GM21515 (cell line): ENCODE measurements around the gene LOXHD1.

Source experiments
- ATAC-seq: cut with Tn5 transposase; IDR thresholded peaks from one replicate; pipeline ENCODE4 v1.9.1; 2021; ENCODE audit not compliant: unreplicated experiment

The LOXHD1 gene

GRCh38 chr18:46627136-46627535 is 29.9 kb downstream of the LOXHD1 start:
- ATAC-seq: no peak

GRCh38 chr18:46625069-46625468 is 32.0 kb downstream of the LOXHD1 start:
- no peak for ATAC-seq

GRCh38 chr18:46624127-46624526 is 32.9 kb downstream of the LOXHD1 start:
- no peak for ATAC-seq

DNA sequence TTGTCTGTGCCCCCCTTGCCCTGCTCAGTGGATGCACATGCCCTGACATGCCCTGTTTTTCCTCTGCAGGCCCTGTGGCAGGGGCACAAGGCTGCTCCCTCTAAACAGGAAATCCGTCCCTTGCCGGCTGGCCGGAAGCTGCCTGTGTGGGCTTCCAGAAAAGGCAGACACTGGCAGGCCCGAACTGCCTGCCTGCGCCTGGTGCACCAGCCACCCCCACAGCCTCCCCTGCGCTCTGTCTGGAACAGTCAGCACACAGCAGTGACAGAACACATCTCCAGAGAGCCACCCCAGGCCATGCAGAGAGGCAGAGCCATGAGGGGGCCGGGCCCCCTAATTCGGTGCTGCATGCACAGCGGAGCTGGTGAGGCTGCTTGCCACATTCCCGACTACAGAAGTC is 33.5 kb downstream of the LOXHD1 start:
- no peak for ATAC-seq

DNA sequence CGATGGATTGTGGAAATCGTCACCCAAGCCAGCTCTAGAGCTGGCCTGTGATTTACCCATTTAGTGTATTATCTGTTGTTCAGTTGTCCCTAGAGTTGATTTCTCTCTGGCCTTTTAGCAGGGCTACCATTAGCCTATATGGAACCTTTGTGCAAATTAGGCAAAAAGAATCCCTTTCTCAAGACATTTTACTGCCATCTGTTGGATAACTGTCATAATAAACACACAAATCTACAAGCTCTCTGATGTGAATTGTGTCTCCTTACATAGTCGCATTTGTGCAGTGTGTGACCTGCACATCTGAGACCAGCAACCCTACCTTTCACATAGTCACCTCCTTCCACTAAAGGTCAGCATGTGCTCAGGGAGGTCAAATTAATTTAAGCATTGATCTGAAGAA is 34.0 kb downstream of the LOXHD1 start:
- ATAC-seq: no peak

GRCh38 chr18:46622451-46622850 is 34.6 kb downstream of the LOXHD1 start:
- no peak for ATAC-seq

- no peak for ATAC-seq
These were observed 35.1 kb downstream of the LOXHD1 start for GRCh38 chr18:46621871-46622270.

GRCh38 chr18:46621111-46621766 is 35.8 kb downstream of the LOXHD1 start:
- ATAC-seq: no peak

GRCh38 chr18:46619559-46619958 is 37.5 kb downstream of the LOXHD1 start:
- ATAC-seq: no peak

DNA sequence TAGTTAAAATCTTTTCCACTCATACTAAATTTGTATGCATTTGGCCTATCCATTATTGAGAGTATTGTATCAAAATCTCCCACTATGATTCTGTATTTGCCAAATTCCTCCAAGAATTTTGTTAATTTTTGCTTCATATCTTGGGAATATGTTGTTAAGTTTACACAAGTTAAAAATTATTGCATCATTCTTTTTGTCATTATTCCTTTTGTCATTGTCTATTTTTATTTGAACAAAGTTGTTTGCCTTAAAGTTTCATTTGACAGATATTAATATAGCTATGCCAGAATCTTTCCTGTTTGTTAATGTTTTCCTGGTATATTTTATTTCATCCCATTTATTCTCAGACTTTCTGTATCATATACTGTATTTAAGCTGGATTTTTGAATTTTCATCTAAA is 41.3 kb downstream of the LOXHD1 start:
- ATAC-seq: no peak

DNA sequence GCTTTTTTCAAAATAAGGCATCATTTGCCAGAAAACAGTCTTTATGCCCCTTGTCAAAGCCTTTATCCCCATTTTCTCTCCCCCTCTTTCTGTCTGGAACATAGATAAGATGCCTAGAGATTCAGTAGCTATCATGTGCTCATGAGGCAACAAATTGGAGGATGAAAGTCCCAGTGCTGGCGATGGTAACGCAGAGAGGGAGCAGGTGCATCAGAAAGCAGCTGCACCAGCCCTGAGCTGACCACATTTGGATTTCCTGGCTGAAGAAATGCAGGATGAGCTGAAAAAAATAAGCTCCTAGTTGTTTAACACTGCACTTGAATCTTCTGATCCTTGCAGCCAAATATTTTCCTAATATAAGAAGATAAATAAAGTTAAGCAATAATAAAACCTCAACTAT is 48.0 kb downstream of the LOXHD1 start:
- no peak for ATAC-seq

DNA sequence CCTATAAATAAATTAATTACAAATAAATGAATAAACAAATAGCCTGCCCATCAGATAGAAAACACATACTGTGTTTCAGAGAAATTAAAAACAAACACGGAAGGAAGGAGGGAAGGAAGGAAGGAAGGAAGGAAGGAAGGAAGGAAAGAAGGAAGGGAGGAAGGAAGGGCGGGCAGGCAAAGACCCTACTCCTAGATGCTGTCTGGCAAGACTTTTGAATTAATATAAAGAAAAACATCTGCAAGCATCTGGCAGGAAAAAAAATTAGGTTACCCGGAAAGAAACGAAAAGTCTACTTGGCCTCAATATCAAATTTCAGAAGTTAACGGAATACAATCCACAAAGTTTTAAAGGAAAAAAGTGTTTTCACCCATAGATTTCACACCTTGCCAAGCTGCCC is 49.1 kb downstream of the LOXHD1 start:
- ATAC-seq: no peak

DNA sequence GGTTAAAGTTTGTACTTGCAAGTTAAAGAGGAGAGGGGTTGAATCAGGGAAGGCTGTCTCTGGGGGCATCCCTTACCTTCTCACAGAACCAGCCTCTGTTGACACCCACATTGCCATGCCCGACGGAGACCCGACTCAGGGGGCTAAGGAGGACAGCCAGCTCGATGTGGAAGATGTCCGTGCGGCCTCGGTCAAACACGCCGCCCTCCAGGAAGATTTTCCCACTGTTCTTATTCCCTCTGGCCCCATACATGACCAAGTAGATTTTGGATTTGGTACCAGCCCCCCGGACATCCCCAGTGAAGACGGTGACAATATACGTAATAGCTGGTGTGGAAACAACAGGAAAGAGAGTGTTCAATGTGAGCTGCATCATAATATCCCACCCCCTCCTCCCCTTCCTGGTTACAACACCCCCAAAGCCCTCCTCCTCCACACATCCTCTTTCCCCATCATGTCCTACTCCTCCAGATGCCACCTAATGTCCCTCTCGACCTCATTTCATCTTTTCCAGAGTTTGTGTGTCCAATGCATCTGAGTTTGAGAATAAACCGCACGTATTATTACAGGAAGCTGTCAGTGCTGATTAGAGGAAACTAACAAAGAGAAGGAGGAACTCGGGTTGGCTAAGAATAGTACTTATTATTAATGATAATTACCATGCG is 55.7 kb downstream of the LOXHD1 start:
- no peak for ATAC-seq

GRCh38 chr18:46596119-46596518 is 60.9 kb downstream of the LOXHD1 start:
- ATAC-seq: no peak

DNA sequence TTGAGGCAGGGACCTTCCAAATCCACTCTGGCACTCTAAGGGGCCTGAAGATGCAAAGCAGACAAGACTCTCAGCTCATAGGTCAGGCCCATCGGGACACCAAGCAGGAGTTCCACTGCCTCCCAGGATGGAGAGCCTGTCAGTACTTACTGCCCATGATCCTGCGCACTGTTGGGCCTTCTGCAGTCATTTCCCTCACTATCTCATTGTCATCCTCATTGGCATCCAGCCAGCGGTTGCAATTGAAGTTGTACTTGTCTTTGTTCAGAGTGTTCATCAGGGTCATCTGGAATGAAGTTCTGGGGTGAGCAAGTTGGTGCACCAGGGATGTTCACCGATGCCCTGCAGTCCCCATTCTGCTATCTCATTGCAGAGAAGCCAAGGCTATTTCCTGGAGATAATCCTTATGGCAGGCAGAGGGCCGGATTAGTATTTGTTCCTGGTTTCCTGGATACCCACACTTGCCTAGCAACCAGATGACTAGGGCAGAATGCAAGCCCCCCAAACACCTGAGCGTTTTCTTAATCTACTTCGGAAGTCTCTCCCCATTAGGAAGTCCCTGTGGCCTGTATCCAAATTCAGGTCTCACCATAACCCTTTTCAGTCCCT is 65.1 kb downstream of the LOXHD1 start:
- ATAC-seq: no peak

- ATAC-seq: no peak
These were observed 66.9 kb downstream of the LOXHD1 start for GRCh38 chr18:46590103-46590502.

DNA sequence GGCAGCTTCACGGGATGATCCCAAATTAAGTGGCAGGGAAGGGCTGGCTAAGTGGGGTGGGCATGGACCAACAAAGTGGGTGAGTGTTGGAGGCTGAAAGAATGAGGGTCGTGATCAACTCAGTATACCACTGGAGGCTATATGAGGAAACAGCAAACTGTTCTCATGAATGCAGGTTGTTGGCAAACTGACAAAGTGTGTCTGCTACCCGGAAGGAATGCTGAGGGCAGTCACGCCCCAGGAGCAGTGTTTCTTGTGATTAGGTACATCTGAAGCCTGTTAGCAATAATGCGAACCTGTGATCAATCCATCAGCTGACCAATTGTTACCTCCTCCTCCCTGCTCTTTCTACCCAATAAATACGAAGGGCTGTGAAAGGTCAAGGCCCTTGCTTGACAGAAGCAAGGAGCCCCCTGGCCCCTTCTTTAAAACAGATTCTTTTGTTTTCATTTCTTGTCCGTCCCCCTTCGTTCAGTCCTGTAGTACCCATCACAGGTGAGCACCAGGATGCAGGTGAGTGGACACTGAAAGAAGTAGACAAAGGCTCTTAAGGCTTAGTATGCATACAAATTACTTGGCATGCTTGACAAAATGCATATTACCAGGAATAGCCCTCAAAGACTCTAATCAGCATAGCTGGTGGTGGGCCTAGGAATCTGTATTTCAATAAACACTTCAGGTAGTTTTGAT is 67.9 kb downstream of the LOXHD1 start:
- ATAC-seq: no peak

- no peak for ATAC-seq
These were observed 69.4 kb downstream of the LOXHD1 start for GRCh38 chr18:46587600-46587999.

DNA sequence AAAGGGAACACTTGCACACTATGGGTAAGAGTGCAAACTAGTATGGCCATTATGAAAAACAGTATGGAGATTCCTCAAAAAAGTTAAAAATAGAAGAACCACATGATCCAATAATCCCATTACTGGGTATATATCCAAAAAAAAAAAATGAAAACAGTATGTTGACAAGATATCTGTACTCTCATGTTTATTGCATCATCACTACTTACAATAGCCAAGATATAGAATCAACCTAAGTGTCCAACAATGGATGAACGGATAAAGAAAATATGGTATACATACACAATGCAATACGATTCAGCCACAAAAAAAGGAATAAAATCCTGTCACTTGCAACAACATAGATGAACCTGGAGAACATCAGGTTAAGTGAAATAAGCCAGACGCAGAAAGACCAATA is 73.3 kb downstream of the LOXHD1 start:
- no peak for ATAC-seq

DNA sequence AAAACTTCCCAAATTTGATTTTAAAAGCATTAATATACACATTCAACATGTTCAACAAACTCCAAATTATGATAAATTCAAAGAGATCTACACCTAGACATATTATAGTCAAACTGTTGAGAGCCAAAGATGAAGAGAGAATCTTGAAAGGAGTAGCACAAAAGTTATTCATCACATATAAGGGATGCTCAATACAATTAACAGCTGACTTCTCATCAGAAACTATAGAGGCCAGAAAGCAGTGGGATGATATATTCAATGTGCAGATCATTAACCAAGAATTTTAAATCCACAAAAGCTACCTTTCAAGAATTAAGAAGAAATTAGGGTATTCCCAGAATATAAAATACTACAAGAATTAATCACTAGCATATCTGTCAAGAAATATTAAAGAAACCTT is 75.4 kb downstream of the LOXHD1 start:
- ATAC-seq: no peak

DNA sequence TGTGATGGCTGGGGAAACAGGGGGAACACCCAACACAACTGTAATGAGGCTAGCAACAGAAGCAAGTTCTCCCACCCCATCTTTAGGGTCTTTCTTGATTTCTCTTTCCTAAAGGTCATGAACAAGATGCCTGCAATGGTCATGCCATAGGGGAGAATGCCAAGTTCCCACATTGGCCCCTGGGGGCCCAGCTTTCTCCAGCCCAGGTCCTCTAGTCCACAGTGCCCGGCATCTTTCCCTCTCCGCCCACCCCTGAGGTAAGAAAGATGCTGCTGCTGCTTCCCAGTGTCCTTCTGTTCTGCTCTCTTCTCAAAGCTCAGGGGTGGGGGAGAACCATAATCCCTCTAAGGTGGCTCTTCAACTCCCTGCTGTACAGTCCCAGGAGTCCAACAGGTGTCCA is 78.0 kb downstream of the LOXHD1 start:
- no peak for ATAC-seq

GRCh38 chr18:46577546-46577945 is 79.5 kb downstream of the LOXHD1 start:
- no peak for ATAC-seq
